Activated naive CD4-positive, alpha-beta T cell treated with anti-CD3 and anti-CD28 coated beads for 36 hours (primary cell): Measurements from ENCODE around the gene STARD10. TPM values are rescaled to one million over a fixed set of nuclear protein-coding genes. Genes with fewer than 3 reads are reported as not detected.
A peak's percentile ranks its signal among the peaks of the same experiment; 100 is the strongest.

Source experiments
- CTCF ChIA-PET: fragments of 350-600 bp; sonication (Branson Sonifier 250); formaldehyde crosslinking; loops from one replicate; lab custom pipeline; 2021; ENCODE audit warnings: antibody characterized with exemption; lab: Charles Lee
- DNase-seq: peaks from one replicate; pipeline ENCODE4 v3.0.0-alpha.2; 2020
- H3K27ac Mint-ChIP-seq: one replicate; pipeline ENCODE4 v1.8.0; 2021; ENCODE audit warnings: mild to moderate bottlenecking, mixed read lengths
- H3K27me3 Mint-ChIP-seq: one replicate; pipeline ENCODE4 v1.8.0; 2021; ENCODE audit warnings: low read depth, mixed read lengths
- H3K36me3 Mint-ChIP-seq: one replicate; pipeline ENCODE4 v1.8.0; 2021; ENCODE audit warnings: low read depth, mixed read lengths
- H3K4me1 Mint-ChIP-seq: one replicate; pipeline ENCODE4 v1.8.0; 2021; ENCODE audit warnings: low read depth, mixed read lengths
- H3K4me3 Mint-ChIP-seq: one replicate; pipeline ENCODE4 v1.8.0; 2021; ENCODE audit warnings: mild to moderate bottlenecking, moderate library complexity, mixed read lengths
- H3K9me3 Mint-ChIP-seq: one replicate; pipeline ENCODE4 v1.8.0; 2021; ENCODE audit warnings: mixed read lengths
- intact Hi-C: fragments of 100-400 bp; cut with micrococcal nuclease; formaldehyde crosslinking; loops from one replicate; pipeline ENCODE4 v1.15.1; 2023
- total RNA-seq, 2 experiments: library from RNA; stranded (reverse); gene quantifications; one replicate each; pipeline ENCODE4 v1.2.3, GENCODE V29; 2021

STARD10 gene
- total RNA-seq, 2 experiments from 2014 or later = 11.9 to 12.0 TPM

DNA sequence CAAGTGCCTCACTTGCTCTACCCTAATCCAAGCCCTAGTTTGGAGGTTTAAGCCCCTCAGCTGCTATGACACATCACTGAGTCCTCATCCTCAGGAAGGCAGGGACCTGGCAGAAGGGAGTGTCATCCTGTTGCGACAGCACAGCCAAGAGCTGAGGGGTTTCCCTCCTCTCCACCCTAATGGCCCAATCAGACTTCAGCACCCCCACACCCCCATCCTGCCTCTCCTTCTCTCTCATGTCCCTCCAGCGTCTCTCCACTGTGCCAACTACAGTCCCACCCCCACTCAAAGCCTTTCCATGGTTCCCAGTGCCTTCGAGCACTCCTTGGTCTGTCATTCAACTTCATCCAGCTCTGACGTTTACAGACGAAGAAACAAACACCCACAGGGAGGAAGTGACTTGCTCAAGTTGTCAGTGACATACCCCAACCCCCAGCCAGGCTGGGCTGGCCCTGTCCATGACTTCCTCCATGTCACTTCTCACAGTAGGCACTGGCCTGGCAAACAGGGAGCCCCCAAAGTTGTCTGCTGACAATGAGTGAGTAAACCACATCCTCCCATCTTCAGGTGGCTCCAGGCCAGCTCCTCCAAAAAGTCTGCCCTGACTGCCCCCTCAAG lies 57.3 kb downstream of the STARD10 start:
- Mint-ChIP-seq H3K9me3 (peaks cover under 1% of the 10 kb centered on the region), H3K4me1 (peaks cover 53% of the 10 kb centered on the region), H3K36me3 (peaks cover 3% of the 10 kb centered on the region), H3K27me3 (no peaks in the 10 kb centered on the region), H3K4me3 (peak overlapping the region; percentile 53), H3K27ac (peak overlapping the region; percentile 90)
- peak; percentile 89 for DNase-seq
- intact Hi-C loops = loop anchor here (1.0 kb wide), 4 partner anchors 14 to 78 kb away; partner anchors contain the start of genes ARAP1 and ATG16L2
- CTCF ChIA-PET = interaction anchor here (0.6 to 6.8 kb wide), 3 partner anchors 13 to 46 kb away, joined by 3 to 58 read pairs (median 4); no protein-coding TSS in a partner anchor

DNA sequence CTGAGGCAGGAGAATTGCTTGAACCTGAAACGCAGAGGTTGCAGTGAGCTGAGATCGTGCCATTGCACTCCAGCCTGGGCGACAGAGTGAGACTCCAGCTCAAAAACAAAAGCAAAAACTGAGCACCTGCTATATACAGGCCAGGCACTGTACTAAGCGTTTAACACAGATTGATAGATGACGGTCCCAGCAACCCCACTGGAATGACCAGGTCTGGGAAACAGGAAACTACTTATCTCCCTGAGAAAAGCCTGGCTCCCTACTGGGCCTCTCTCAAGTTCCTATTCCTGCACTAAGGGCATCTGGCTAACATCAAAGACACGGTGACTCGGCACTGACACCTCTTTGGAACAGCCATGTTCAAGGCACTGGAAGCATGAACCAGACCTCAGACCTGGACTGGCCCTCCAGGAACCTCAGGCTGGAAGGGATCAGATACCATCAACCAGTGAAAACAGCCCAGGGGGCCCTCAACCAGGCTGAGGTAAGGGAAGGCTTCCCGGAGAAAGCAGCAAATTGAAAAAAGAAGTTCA lies 58.3 kb downstream of the STARD10 start:
- Mint-ChIP-seq H3K27ac (no peak overlapping the region), H3K4me1 (peaks cover 43% of the 10 kb centered on the region), H3K9me3 (peaks cover 3% of the 10 kb centered on the region), H3K4me3 (no peak overlapping the region), H3K36me3 (peaks cover 6% of the 10 kb centered on the region), H3K27me3 (no peaks in the 10 kb centered on the region)
- CTCF ChIA-PET = interaction anchor here (6.8 kb wide), 1 partner anchor 12 kb away, joined by 58 read pairs; no protein-coding TSS in a partner anchor
- intact Hi-C loops = loop anchor here (1.0 kb wide), 4 partner anchors 13 to 79 kb away; partner anchors contain the start of genes ARAP1 and ATG16L2
- DNase-seq = no peak

DNA sequence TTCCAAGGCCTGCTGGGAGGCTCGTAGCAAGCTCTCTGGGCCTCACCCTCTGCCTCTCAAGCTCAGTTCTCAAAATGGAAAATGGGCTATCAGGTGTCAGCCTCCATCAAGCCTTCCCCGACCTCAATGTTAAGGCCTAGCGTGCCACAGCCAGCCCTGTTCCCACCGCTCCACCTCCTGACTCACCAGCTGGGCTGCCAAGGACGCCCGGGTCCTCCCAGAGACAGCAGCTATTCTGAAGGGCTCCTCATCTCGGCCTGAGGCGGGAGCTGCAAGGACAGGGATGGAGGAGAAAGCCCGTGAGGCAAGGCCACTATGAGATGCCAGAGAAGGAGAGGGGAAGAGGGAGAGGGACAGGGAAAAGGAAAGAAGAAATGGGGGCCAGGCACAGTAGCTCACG lies 61.5 kb downstream of the STARD10 start:
- Mint-ChIP-seq H3K4me1 (peaks cover 17% of the 10 kb centered on the region), H3K27ac (no peak overlapping the region), H3K36me3 (peaks cover 6% of the 10 kb centered on the region), H3K9me3 (peaks cover 3% of the 10 kb centered on the region), H3K4me3 (no peak overlapping the region), H3K27me3 (no peaks in the 10 kb centered on the region)
- intact Hi-C loops = no loop called here
- DNase-seq = no peak
- CTCF ChIA-PET = interaction anchor here (0.6 to 6.8 kb wide), 5 partner anchors 9 to 145 kb away, joined by 3 to 58 read pairs (median 7); partner anchors contain the start of gene STARD10

DNA sequence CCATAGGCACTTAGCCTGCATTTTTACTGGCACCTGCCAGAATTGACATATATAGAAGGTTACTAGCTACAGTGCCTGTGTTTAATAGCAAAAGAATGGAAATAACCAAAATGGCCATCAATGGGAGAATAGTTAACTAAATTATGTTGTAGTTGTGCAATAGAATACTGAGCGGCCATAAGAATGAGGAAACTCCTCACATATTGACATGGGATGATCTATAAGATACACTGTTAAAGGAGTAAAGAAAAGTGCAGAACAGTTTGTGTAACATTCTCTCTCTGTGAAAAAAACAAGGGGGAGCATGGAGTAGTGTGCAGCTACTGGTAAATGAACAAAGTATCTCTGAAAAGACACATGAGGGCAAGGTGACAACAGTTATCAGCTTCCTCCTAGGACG lies 63.1 kb downstream of the STARD10 start:
- Mint-ChIP-seq H3K4me3 (no peak overlapping the region), H3K36me3 (peaks cover 6% of the 10 kb centered on the region), H3K9me3 (peaks cover 3% of the 10 kb centered on the region), H3K4me1 (peaks cover 4% of the 10 kb centered on the region), H3K27me3 (no peaks in the 10 kb centered on the region), H3K27ac (no peak overlapping the region)
- intact Hi-C loops = no loop called here
- CTCF ChIA-PET = interaction anchor here (1.3 to 2.4 kb wide), 4 partner anchors 54 to 447 kb away, joined by 3 to 8 read pairs (median 6); partner anchors contain the start of gene STARD10
- no peak for DNase-seq

DNA sequence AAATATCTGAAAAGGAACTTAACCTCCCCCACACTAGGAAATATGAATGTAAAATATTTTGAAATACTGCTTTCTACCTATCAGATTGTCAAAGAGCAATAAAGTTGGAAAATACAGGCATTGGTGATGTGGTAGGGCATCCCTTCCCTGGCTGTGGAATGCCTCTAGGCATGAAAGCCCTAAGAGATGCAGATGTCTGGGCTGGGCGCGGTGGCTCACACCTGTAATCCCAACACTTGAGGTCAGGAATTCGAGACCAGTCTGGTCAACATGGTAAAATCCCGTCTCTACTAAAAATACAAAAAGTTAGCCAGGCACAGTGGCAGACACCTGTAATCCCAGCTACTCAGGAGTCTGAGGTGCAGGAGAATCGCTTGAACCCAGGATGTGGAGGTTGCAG lies 63.6 kb downstream of the STARD10 start:
- Mint-ChIP-seq H3K27me3 (no peaks in the 10 kb centered on the region), H3K4me1 (peaks cover 7% of the 10 kb centered on the region), H3K9me3 (peaks cover 3% of the 10 kb centered on the region), H3K27ac (no peak overlapping the region), H3K36me3 (peaks cover 6% of the 10 kb centered on the region), H3K4me3 (no peak overlapping the region)
- intact Hi-C loops = no loop called here
- CTCF ChIA-PET = interaction anchor here (0.6 to 2.4 kb wide), 6 partner anchors 54 to 800 kb away, joined by 3 to 8 read pairs (median 4); partner anchors contain the start of gene STARD10
- DNase-seq = no peak

DNA sequence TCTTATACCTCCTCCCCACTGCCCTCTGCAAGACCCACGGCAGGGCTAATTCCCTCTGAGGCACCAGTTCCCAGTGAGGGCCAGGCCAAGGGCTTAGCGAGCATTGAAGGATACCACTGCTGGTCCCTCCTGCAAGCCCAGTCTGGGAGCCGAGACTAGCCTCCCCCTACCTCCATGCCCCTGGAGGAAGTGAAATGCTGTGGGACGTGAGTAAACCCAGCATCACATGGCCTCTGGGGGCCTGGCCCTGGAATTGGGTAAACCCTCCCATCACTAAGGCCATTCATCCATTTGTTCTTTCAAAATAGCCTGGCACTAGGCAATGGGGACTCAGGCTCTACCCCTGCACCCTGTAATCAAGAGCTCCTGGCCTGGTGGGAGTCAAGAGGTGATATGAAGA lies 66.3 kb downstream of the STARD10 start:
- Mint-ChIP-seq H3K9me3 (peaks cover 3% of the 10 kb centered on the region), H3K4me3 (no peak overlapping the region), H3K4me1 (peaks cover 14% of the 10 kb centered on the region), H3K27me3 (no peaks in the 10 kb centered on the region), H3K36me3 (peaks cover 5% of the 10 kb centered on the region), H3K27ac (peak overlapping the region; percentile 1)
- intact Hi-C loops = loop anchor here (10.0 kb wide), 1 partner anchor 417 kb away; the partner anchor contains the start of gene FCHSD2
- CTCF ChIA-PET = interaction anchor here (0.9 to 11.6 kb wide), 7 partner anchors 23 to 451 kb away, joined by 3 to 161 read pairs (median 4); partner anchors contain the start of gene STARD10
- DNase-seq = no peak

DNA sequence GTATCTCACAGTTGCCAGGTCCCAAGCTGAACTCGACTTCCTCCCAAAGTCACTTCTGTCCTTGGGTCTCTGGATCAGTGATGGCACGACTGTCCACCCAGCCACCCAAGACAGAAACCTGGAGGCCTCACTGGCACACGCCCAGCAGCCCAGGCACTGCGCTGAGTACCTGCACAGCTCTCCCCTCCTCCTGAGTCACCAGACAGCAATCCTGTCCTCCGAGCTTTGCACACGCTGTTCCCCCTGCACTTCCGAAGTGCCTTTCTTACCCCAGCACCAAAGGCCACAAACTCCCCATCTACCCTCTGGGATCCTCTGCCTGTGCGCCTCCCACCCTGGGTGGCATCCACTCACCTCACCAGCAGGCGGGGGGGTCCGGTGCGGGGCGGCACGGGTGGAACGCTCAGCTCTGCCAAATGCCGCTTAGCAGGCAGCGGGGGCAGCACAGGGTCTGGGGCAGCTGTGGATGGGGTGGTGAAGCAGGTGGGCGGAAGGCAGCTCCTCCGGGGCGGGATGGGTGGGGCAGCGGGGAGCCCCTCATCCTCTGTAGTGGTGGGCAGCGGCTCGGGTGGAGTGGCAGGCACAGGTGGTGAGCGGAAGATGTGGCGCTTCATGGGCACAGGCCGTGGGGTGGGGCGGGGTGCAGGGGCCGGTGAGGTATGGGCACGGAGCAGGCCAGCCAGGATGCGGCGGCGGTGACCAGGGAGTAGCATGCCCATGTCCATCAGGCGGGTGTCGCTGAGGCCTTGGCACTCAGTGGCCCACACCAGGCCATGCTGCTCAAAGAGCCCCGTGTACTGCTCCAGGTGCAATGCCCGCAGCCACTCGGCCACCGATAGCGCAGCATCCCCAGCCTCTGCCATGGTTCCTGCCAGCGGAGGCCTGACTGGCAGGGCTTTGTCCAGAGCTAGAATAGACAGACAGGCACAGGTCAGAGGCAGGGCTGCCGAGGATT lies 67.3 kb downstream of the STARD10 start:
- no peak for DNase-seq
- peaks cover 3% of the 10 kb centered on the region for H3K9me3 Mint-ChIP-seq
- CTCF ChIA-PET = interaction anchor here (0.9 to 11.6 kb wide), 9 partner anchors 14 to 142 kb away, joined by 3 to 161 read pairs (median 5); partner anchors contain the start of gene STARD10
- no peak overlapping the region for H3K4me3 Mint-ChIP-seq
- intact Hi-C loops = loop anchor here (10.0 kb wide), 1 partner anchor 418 kb away; the partner anchor contains the start of gene FCHSD2
- H3K4me1 Mint-ChIP-seq = peaks cover 16% of the 10 kb centered on the region
- H3K27me3 Mint-ChIP-seq = no peaks in the 10 kb centered on the region
- no peak overlapping the region for H3K27ac Mint-ChIP-seq
- H3K36me3 Mint-ChIP-seq = peaks cover 6% of the 10 kb centered on the region

DNA sequence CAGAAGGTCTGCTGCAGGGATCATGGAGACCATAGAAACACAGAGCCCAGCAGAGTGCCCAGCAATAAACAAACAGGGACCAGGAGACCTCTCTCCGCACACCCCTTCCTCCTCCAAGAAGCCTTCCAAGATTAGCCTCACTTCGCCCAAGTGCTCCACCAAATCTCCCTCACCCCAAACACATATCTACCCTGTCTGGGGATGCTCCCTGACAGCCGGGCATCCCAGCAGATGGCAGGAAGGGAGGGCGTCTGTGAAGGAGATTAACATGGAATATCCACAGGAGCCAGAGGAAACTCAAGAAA lies 68.2 kb downstream of the STARD10 start:
- no peak overlapping the region for H3K4me3 Mint-ChIP-seq
- intact Hi-C loops = loop anchor here (1.0 to 10.0 kb wide), 4 partner anchors 27 to 453 kb away; partner anchors contain the start of genes ARAP1 and FCHSD2
- H3K27me3 Mint-ChIP-seq = no peaks in the 10 kb centered on the region
- peaks cover 22% of the 10 kb centered on the region for H3K4me1 Mint-ChIP-seq
- CTCF ChIA-PET = interaction anchor here (0.6 to 11.6 kb wide), 26 partner anchors 9 to 454 kb away, joined by 3 to 161 read pairs (median 4); partner anchors contain the start of genes ARAP1 and STARD10
- H3K36me3 Mint-ChIP-seq = peaks cover 3% of the 10 kb centered on the region
- no peaks in the 10 kb centered on the region for H3K9me3 Mint-ChIP-seq
- DNase-seq = no peak
- peak overlapping the region; percentile 50 for H3K27ac Mint-ChIP-seq

DNA sequence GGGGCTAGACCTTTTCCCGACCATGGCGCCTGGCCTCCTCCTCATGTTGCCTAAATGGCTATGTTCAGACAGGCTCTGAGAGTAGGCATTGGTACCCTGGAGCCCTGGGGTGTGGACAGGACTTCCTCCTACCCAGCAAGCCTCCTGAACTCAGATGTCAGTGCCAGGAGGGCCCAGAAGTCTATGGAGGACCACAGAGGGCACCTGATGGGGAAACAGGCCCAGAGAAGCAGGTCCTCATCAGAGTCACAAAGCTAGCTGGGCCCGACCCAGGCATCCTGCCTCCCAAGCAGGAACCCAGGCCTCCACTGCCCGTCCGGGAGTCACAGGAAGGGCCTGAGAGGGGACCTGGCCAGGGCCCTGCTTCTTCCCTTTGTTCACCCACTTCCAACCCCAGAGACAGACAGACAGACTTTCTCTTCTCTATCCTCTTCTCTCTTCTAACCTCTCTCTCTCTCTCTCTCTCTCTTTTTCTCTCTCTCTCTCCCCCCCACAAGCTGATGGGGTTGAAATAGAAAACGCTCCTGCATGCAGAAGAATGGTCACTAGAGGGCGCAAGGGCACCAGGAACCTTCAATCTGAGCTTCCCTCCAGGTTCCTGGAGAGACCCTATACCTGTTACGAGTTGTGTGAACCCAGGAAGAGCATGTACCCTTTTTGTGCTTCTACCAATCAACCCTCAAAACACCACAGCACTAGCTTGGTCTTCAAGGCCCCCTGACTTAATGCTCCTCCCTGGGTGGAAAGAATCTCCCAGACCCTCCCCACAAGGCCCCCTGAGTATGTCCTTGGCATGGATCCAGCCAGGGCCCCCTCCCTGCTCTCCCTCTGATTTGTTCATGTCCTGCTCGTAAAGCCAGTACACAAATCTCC lies 68.8 kb downstream of the STARD10 start:
- H3K4me1 Mint-ChIP-seq = peaks cover 28% of the 10 kb centered on the region
- H3K36me3 Mint-ChIP-seq = peaks cover 3% of the 10 kb centered on the region
- peak; percentile 89 for DNase-seq
- intact Hi-C loops = loop anchor here (1.0 to 10.0 kb wide), 5 partner anchors 27 to 517 kb away; partner anchors contain the start of genes ARAP1 and FCHSD2
- H3K9me3 Mint-ChIP-seq = no peaks in the 10 kb centered on the region
- peak overlapping the region; percentile 50 for H3K27ac Mint-ChIP-seq
- H3K4me3 Mint-ChIP-seq = no peak overlapping the region
- no peaks in the 10 kb centered on the region for H3K27me3 Mint-ChIP-seq
- CTCF ChIA-PET = interaction anchor here (0.6 to 11.6 kb wide), 31 partner anchors 8 to 454 kb away, joined by 3 to 161 read pairs (median 4); partner anchors contain the start of genes ARAP1 and STARD10

DNA sequence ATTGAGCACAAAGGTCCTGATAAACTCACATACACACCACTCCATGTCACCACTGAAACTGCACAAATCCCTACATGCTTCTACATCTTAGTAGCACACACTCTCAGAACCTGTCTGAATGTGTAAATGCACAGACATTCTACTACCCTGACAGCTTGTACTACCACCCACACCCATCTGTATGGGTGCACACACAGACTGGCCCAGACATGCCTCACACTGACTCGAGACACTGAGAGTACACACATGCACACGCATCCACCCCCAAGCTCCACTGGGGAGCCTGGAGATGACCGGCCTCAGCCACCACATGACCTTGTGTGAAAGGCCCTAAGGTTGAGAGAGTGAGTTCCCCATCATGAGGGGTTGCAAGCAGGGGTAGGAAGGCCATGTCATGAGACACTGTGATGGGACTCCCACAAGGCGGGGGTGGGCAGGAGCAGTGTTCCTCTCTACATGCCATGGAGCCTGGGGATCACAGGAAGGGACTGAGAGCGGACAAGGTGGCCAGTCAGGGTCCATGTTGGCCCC lies 69.8 kb downstream of the STARD10 start:
- H3K9me3 Mint-ChIP-seq = no peaks in the 10 kb centered on the region
- H3K27ac Mint-ChIP-seq = peak overlapping the region; percentile 95

More for the DNA sequence above, 69.8 kb downstream of the STARD10 start:
- H3K36me3 Mint-ChIP-seq = peaks cover 3% of the 10 kb centered on the region
- CTCF ChIA-PET = interaction anchor here (1.0 to 11.6 kb wide), 5 partner anchors 10 to 455 kb away, joined by 3 to 161 read pairs (median 5); partner anchors contain the start of gene STARD10
- H3K4me1 Mint-ChIP-seq = peaks cover 37% of the 10 kb centered on the region
- intact Hi-C loops = loop anchor here (5.0 to 10.0 kb wide), 2 partner anchors 421 to 518 kb away; partner anchors contain the start of gene FCHSD2
- H3K27me3 Mint-ChIP-seq = no peaks in the 10 kb centered on the region
- DNase-seq = no peak
- H3K4me3 Mint-ChIP-seq = no peak overlapping the region
